GM19324 (cell line): Measurements from ENCODE around the gene KCNE2.
"Not testable (repeated sequence)": the region's sequence is repeated elsewhere in the genome, so short reads cannot be mapped to it uniquely, and the experiment has no call there.

ENCODE experiments used
- ATAC-seq: cut with Tn5 transposase; IDR thresholded peaks from one replicate; pipeline ENCODE4 v1.9.1; 2021; ENCODE audit warnings: mild to moderate bottlenecking, moderate library complexity; ENCODE audit not compliant: unreplicated experiment, low FRiP score

The KCNE2 gene

GRCh38 chr21:34352556-34352955 lies 11.2 kb upstream of the KCNE2 start:
- ATAC-seq, result no peak

- ATAC-seq, result no peak
These were observed 10.6 kb upstream of the KCNE2 start for GRCh38 chr21:34353182-34353581.

- no peak for ATAC-seq
These were observed 9.0 kb upstream of the KCNE2 start for GRCh38 chr21:34354836-34355235.

GRCh38 chr21:34355570-34355969 lies 8.2 kb upstream of the KCNE2 start:
- no peak for ATAC-seq

GRCh38 chr21:34357889-34358288 lies 5.9 kb upstream of the KCNE2 start:
- ATAC-seq, result no peak

GRCh38 chr21:34358866-34359265 lies 4.9 kb upstream of the KCNE2 start:
- no peak for ATAC-seq

GRCh38 chr21:34360488-34361241 lies 3.1 kb upstream of the KCNE2 start:
- no peak for ATAC-seq

GRCh38 chr21:34362136-34362444 lies 1.7 kb upstream of the KCNE2 start:
- peak; percentile 9 for ATAC-seq

- ATAC-seq, result no peak
These were observed 1.1 kb upstream of the KCNE2 start for GRCh38 chr21:34362670-34363069.

GRCh38 chr21:34364921-34365320 lies 1.1 kb downstream of the KCNE2 start:
- ATAC-seq, result no peak

GRCh38 chr21:34365809-34366208 lies 2.0 kb downstream of the KCNE2 start:
- ATAC-seq, result no peak

- no peak for ATAC-seq
These were observed 3.6 kb downstream of the KCNE2 start for GRCh38 chr21:34367320-34367935.

GRCh38 chr21:34369741-34370140 lies 5.9 kb downstream of the KCNE2 start:
- no peak for ATAC-seq

- ATAC-seq, result no peak
These were observed 8.5 kb downstream of the KCNE2 start for GRCh38 chr21:34372321-34372720.

- not testable (repeated sequence) for ATAC-seq
These were observed 10.7 kb downstream of the KCNE2 start for GRCh38 chr21:34374462-34374861.

GRCh38 chr21:34374940-34375618 lies 11.3 kb downstream of the KCNE2 start, which contains the start of gene SMIM11:
SMIM11 (plus strand) TSS chr21:34375507; CDS start chr21:34379505, 3,998 bp downstream.
- peak; percentile 92 for ATAC-seq

GRCh38 chr21:34375619-34375972 lies 11.8 kb downstream of the KCNE2 start:
- peak; percentile 64 for ATAC-seq

- not testable (repeated sequence) for ATAC-seq
These were observed 19.3 kb downstream of the KCNE2 start for GRCh38 chr21:34383138-34383537.

- peak; percentile 71 for ATAC-seq
These were observed 20.1 kb downstream of the KCNE2 start for GRCh38 chr21:34383724-34384415.

- ATAC-seq, result not testable (repeated sequence)
These were observed 36.7 kb downstream of the KCNE2 start for GRCh38 chr21:34400522-34400921.

- not testable (repeated sequence) for ATAC-seq
These were observed 40.9 kb downstream of the KCNE2 start for GRCh38 chr21:34404742-34405141.
